GM18505 (cell line): ENCODE results near the gene PCSK1N.

Source experiments
- ATAC-seq: cut with Tn5 transposase; IDR thresholded peaks from one replicate; pipeline ENCODE4 v1.9.1; 2021; ENCODE audit not compliant: unreplicated experiment
- POLR2A ChIP-seq: IDR thresholded peaks from 4 replicates; pipeline ENCODE4 v1.6.1; 2011; ENCODE audit warnings: borderline replicate concordance; ENCODE audit not compliant: insufficient read depth, insufficient read length; ENCODE audit errors: extremely low read depth

The PCSK1N gene

GRCh38 chrX:48787505-48788443 lies 47.6 kb downstream of the PCSK1N start:
- no peak for ATAC-seq
- TF ChIP-seq POLR2A = no peak

DNA sequence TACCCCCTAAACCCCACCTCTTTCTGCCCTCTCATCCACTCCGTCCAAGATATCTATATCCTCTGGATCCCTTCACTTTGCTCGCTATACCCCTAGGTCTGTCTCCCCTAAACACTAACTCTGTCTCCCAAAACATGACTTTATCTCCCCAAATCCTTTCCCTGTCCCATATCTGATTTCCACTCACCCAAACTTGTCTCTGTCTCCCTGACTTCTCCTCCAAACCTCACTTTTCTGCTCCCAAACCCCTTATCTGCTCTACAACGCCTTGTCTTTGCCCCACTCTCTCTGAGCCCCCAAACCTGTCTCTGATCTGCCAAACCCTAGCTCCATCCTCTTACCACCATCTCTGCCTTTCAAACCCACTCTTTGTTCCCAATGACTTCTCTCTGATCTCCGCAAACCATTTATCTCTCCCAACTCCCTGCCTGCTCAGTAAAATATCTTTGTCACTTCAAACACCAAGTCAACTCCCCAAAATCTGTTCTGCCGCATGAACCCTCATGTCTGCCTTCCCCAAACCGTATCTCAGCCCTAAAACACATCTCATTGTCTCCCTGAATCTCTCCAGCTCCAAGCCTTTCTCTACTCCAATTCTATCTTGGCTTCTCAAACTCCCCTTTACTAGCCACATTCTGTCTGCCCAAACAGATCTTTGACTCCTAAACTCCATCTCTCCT lies 48.4 kb downstream of the PCSK1N start:
- no peak for TF ChIP-seq POLR2A
- ATAC-seq = no peak

GRCh38 chrX:48786341-48786800 lies 49.0 kb downstream of the PCSK1N start, which contains the start of gene GATA1:
GATA1 (plus strand) TSS chrX:48786590; CDS start chrX:48791110, 4,520 bp downstream.
- no peak for TF ChIP-seq POLR2A
- no peak for ATAC-seq

DNA sequence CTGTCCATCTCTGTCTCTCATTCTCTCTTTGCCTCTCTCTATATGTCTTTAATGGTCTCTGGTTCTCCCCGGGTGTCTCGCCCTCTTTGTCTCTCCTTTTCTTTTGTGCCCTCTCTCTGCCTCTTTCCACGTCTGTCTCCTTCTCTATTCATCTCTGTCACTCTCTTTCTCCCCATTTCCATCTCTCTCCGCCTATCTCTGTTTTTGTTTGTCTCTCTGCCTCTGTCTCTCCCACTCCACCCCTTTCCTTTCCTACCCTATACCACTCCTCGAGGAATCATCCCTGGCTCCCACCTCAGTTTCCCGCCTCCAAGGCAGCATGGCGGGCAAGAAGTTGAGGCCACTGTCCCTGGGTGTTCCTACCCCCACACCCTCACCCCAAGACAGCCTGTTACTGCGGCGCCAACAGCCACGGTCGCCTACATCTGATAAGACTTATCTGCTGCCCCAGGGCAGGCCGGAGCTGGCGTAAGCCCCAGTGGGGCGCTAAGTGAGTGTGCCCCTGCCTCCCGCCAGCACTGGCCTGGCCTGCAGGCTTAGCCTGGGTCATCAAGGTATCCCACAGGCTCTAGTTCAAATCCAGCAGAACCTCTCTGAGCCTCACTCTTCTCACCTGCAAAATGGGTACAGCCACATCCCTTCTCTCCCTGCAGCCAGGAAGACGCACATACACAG lies 49.7 kb downstream of the PCSK1N start:
- TF ChIP-seq POLR2A = no peak
- ATAC-seq = no peak

DNA sequence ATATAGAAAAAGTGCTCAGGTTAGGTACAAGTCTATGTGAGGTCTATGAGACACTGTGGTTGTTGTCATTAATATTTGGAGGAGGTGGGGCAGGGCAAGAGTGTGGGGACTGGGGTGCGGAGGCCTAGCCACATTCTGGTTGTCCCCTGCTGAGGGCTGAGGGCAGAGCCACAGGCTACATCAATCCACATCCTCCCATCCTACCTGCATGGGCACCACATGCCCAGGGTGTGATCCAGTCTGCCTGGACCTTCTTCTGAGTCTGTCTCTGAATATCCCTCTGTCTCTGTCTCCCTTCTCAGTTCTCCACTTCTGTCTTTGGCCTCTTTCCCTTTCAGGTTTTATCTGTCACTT lies 50.2 kb downstream of the PCSK1N start:
- no peak for TF ChIP-seq POLR2A
- no peak for ATAC-seq

DNA sequence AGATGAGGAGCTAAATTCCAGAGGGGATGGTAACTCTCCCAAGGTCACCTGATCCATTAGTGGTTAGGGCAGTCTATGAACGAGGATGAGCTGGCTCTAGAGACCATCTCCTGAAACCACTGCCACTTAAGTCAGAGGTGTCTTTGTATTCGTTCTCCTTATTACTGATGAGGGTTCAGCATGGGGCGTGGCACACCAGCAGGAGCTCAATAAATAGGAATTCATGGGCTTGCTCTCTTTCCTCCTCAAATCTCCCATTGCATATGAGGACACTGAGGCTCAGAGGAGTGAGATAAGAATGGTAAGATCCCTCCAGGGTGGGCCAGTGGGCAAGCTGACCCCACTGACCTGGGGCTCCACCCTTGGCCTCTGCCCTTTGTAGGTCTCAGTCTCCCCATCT lies 50.7 kb downstream of the PCSK1N start:
- TF ChIP-seq POLR2A = no peak

DNA sequence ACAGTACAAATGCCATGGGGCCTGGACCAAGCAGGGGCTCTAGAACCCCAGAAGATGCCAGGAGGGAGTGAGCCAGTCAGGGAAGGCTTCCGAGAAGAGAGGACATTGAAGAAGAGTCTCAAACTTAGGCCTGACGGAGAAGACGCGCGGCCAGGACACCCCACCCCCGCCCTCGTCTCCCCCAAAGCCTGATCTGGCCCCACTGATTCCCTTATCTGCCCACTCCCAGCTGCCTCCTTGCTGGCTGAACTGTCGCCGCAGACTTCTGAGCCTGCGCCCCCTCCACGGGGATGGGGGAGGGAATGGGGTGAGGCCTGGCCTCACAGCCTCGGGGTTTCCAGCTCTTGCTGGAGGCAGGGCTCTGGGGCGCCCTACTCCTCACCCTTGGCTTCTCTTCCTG lies 52.6 kb downstream of the PCSK1N start:
- TF ChIP-seq POLR2A = no peak
- ATAC-seq = no peak

More for the DNA sequence above, 50.7 kb downstream of the PCSK1N start:
- ATAC-seq = no peak

DNA sequence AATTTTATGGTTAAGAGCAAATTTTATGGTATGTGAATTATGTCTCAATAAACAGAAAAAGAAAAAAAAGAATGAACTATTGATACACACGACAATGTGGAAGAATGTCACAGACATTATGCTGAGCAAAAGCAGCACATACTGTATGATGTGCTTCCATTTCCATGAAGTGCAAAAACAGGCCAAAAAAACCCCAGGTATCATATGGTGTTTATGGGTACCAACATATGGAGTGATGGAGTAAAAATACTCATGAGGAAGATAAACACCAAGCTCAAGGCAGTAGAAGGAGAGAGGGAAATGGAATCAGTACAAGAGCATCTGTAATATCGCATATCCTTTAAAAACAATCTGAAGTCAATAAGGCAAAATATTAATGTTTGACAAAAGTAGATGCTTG lies 53.2 kb downstream of the PCSK1N start:
- TF ChIP-seq POLR2A = no peak
- no peak for ATAC-seq

DNA sequence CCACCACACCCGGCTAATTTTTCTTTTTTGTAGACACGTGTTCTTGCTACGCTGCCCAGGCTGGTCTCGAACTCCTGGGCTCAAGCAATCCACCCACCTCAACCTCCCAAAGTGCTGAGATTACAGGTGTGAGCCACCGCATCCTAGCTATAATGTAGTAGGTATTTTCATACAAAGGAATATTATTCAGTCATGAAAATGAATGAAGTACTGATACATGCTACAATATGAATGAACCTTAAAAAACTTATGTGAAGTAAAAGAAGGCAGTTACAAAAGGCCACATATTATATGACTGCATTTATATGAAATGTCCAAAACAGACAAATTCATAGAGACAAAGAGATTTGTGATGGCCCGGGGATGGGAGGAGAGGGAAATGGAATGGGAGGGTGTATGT lies 53.7 kb downstream of the PCSK1N start:
- TF ChIP-seq POLR2A = no peak
- no peak for ATAC-seq
